ENCODE results near the gene SHISAL2A. TPM values are rescaled to one million over a fixed set of nuclear protein-coding genes. Genes with fewer than 3 reads are reported as not detected.

The SHISAL2A gene
- total and polyA plus RNA-seq, 10 of the 15 experiments (the other 5 are each of a cell fraction or from before 2014, with no cell fraction given), result 0.18 to 0.67 (median 0.45) TPM

GRCh38 chr1:52659356-52659755 is 26.4 kb downstream of the SHISAL2A start:
- ATAC-seq (peak; percentile 89), FAIRE-seq (peak; percentile 66), DNase-seq (ENCODE audit: low read depth, low spot score) (peak; percentile 38)
- Histone ChIP-seq H3K4me2 (ENCODE audit: control insufficient read depth, insufficient read depth) (no peak overlapping the region), H3K9ac (ENCODE audit: control insufficient read depth, insufficient read depth, low read length) (no peak overlapping the region), H4K20me1 (ENCODE audit: control insufficient read depth, insufficient read depth) (no peaks in the 10 kb centered on the region), H3K27ac (ENCODE audit: control insufficient read depth, insufficient read depth) (no peak overlapping the region), H3K79me2 (ENCODE audit: control insufficient read depth, insufficient read depth, low read length) (no peaks in the 10 kb centered on the region), H3K27me3 (replicated peaks in 1 of 2; ENCODE audit: control insufficient read depth in 2 of 2, insufficient read depth in 2 of 2, low read length in 1 of 2) (no peaks in the 10 kb centered on the region), H3K9me3 (replicated peaks; ENCODE audit: control insufficient read depth, insufficient read depth, low read length) (no peaks in the 10 kb centered on the region), H3K4me1 (ENCODE audit: control insufficient read depth, insufficient read depth, low read length) (peaks cover 5% of the 10 kb centered on the region), H3K4me3 (no peak overlapping the region), H2AFZ (ENCODE audit: control insufficient read depth, low read depth, low read length) (no peak overlapping the region; the same call in 1 of the 2 replicates), H3K36me3 (ENCODE audit: control insufficient read depth in 2 of 2, insufficient read depth in 2 of 2, low read length in 1 of 2) (no peaks in the 10 kb centered on the region)
- ChIA-PET CTCF (interaction anchor here (1.0 to 2.2 kb wide), 4 partner anchors 10 to 254 kb away, joined by 3 to 8 read pairs (median 4); partner anchors contain the start of genes ORC1 and PRPF38A), RAD21 (ENCODE audit: unreplicated experiment) (interaction anchor here (0.7 to 2.4 kb wide), 6 partner anchors 18 to 256 kb away, joined by 3 to 11 read pairs (median 4); partner anchors contain the start of gene ORC1), POLR2A (interaction anchor here (0.9 to 2.0 kb wide), 6 partner anchors 11 to 56 kb away, joined by 3 to 6 read pairs (median 4); partner anchors contain the start of gene SHISAL2A), SMC1A (ENCODE audit: uncharacterized antibody, unreplicated experiment) (interaction anchor here (0.9 to 3.0 kb wide), 9 partner anchors 9 to 129 kb away, joined by 3 to 26 read pairs (median 4); no protein-coding TSS in a partner anchor)
- 51% methylated on average over 3 of the region's 3 CpGs for WGBS (ENCODE audit: insufficient coverage, insufficient replicate concordance, low lambda C conversion rate, missing lambda C conversion rate)
- in situ Hi-C loops (cut with MboI) (no loop called here), intact Hi-C loops (cut with micrococcal nuclease; ENCODE audit: unreplicated experiment) (no loop called here)
- BruUV-seq (replicated peaks), result no TSS peak
- TF ChIP-seq NFXL1 (IDR thresholded peaks at IDR 0.05; ENCODE audit: borderline replicate concordance), result no peak
- no peak for TF ChIP-seq TAF1 (IDR thresholded peaks at IDR 0.05; ENCODE audit: borderline replicate concordance, low read depth, low read length)
- TF ChIP-seq BCL11A (IDR thresholded peaks at IDR 0.05; ENCODE audit: low read depth, low read length), result 0 out of 2 replicates have a peak, but pooled peaks have one; percentile 37
- peak in 1 of 2 experiments; percentile 8; a peak in 2 of 4 replicates for TF ChIP-seq IKZF2 (IDR thresholded peaks at IDR 0.05)
- TF ChIP-seq DPF2 (IDR thresholded peaks at IDR 0.05), result peak; percentile 78
- peak; percentile 32; the same call in 1 of the 2 replicates for TF ChIP-seq ATF2 (IDR thresholded peaks at IDR 0.05; ENCODE audit: low read length)
- TF ChIP-seq SP1 (IDR thresholded peaks at IDR 0.05; ENCODE audit: low read depth, low read length), result no peak
- peak; percentile 19; the same call in 1 of the 2 replicates for TF ChIP-seq CREM (IDR thresholded peaks at IDR 0.05; ENCODE audit: low read depth)
- no peak for TF ChIP-seq SMARCA5 (IDR thresholded peaks at IDR 0.05)
- TF ChIP-seq JUNB (IDR thresholded peaks at IDR 0.05), result peak; percentile 41; the same call in 1 of the 2 replicates
- peak; percentile 97 for TF ChIP-seq ZNF24 (IDR thresholded peaks at IDR 0.05)
- no peak for TF ChIP-seq IRF5 (IDR thresholded peaks at IDR 0.05; ENCODE audit: borderline replicate concordance)
- peak; percentile 49; the same call in 1 of the 2 replicates for TF ChIP-seq JUND (IDR thresholded peaks at IDR 0.05; ENCODE audit: low read depth, low read length)
- no peak for TF ChIP-seq USF2 (IDR thresholded peaks at IDR 0.05; ENCODE audit: borderline replicate concordance, low read depth, low read length)
- no peak for TF ChIP-seq ZBTB40 (IDR thresholded peaks at IDR 0.05; ENCODE audit: borderline replicate concordance)
- TF ChIP-seq YY1 (IDR thresholded peaks at IDR 0.05; ENCODE audit: low read depth, low read length), result no peak
- peak; percentile 81; the same call in 1 of the 2 replicates for TF ChIP-seq BACH1 (IDR thresholded peaks at IDR 0.05; ENCODE audit: borderline replicate concordance)
- peak; percentile 25; the same call in 1 of the 2 replicates for TF ChIP-seq MTA2 (IDR thresholded peaks at IDR 0.05; ENCODE audit: low read depth)
